Activated naive CD8-positive, alpha-beta T cell treated with anti-CD3 and anti-CD28 coated beads, Interleukin-2, amount 50 U/mL, for 24 hours (primary cell): ENCODE data around the gene POLE3.
"Not testable (repeated sequence)": the region's sequence is repeated elsewhere in the genome, so short reads cannot be mapped to it uniquely, and the experiment has no call there.

Source experiments
- ATAC-seq: fragments of 150-1000 bp; cut with Tn5 transposase; one replicate; pipeline ENCODE4 v1.10.0; 2021
- DNase-seq: peaks from one replicate; pipeline ENCODE4 v3.0.0; 2021
- H3K27ac Mint-ChIP-seq: one replicate; pipeline ENCODE4 v1.8.0; 2021; ENCODE audit warnings: mild to moderate bottlenecking, mixed read lengths
- H3K27me3 Mint-ChIP-seq: one replicate; pipeline ENCODE4 v1.8.0; 2021; ENCODE audit warnings: mixed read lengths
- H3K36me3 Mint-ChIP-seq: one replicate; pipeline ENCODE4 v1.8.0; 2021; ENCODE audit warnings: low read depth, mixed read lengths
- H3K4me1 Mint-ChIP-seq: one replicate; pipeline ENCODE4 v1.8.0; 2021; ENCODE audit warnings: mixed read lengths
- H3K4me3 Mint-ChIP-seq: one replicate; pipeline ENCODE4 v1.8.0; 2021; ENCODE audit warnings: mild to moderate bottlenecking, moderate library complexity, mixed read lengths
- H3K9me3 Mint-ChIP-seq: one replicate; pipeline ENCODE4 v1.8.0; 2021; ENCODE audit warnings: mixed read lengths

POLE3 gene

GRCh38 chr9:113421726-113422125, 11.3 kb upstream of the POLE3 start:
- H3K4me1 Mint-ChIP-seq = no peaks in the 10 kb centered on the region
- H3K4me3 Mint-ChIP-seq = no peak overlapping the region
- DNase-seq (no peak), ATAC-seq (no peak)
- H3K9me3 Mint-ChIP-seq = no peaks in the 10 kb centered on the region
- H3K27ac Mint-ChIP-seq = no peak overlapping the region
- H3K27me3 Mint-ChIP-seq = peaks cover 5% of the 10 kb centered on the region
- no peaks in the 10 kb centered on the region for H3K36me3 Mint-ChIP-seq

DNA sequence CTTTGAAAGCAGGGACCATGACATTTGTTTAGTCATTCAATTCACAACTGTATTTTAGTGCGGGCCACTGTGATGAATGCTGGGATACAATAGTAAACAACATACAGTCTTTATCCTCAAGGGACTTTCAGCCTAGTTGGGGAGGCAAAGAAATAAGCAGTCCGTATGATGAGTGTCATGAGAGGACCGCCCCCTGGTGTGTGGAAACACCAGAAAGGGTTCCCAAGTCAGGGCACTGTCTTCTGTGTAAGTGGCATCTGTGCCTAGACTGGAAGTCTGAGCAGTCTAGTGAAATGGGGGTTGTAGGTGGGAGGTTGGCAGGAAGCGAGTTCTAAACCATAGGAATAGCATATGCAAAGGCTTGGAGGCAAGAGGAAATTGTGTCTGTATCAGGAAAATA, 6.9 kb upstream of the POLE3 start:
- H3K36me3 Mint-ChIP-seq = no peaks in the 10 kb centered on the region
- no peak overlapping the region for H3K4me3 Mint-ChIP-seq
- DNase-seq = no peak
- no peaks in the 10 kb centered on the region for H3K27me3 Mint-ChIP-seq
- no peaks in the 10 kb centered on the region for H3K9me3 Mint-ChIP-seq
- ATAC-seq = no peak
- no peak overlapping the region for H3K27ac Mint-ChIP-seq
- H3K4me1 Mint-ChIP-seq = no peaks in the 10 kb centered on the region

- Mint-ChIP-seq H3K27me3 (no peaks in the 10 kb centered on the region), H3K9me3 (no peaks in the 10 kb centered on the region), H3K27ac (no peak overlapping the region), H3K4me3 (no peak overlapping the region), H3K4me1 (peaks cover 7% of the 10 kb centered on the region), H3K36me3 (no peaks in the 10 kb centered on the region)
- no peak for DNase-seq
- ATAC-seq = no peak
These were observed 5.8 kb upstream of the POLE3 start for GRCh38 chr9:113416149-113416721.

- Mint-ChIP-seq H3K27me3 (peaks cover 3% of the 10 kb centered on the region), H3K4me1 (peaks cover 45% of the 10 kb centered on the region), H3K27ac (peak overlapping the region; percentile 100), H3K4me3 (peak overlapping the region; percentile 95), H3K36me3 (peaks cover 37% of the 10 kb centered on the region), H3K9me3 (no peaks in the 10 kb centered on the region)
- DNase-seq = no peak
- peak; percentile 1 for ATAC-seq
These were observed 630 bp downstream of the POLE3 start for GRCh38 chr9:113409883-113410206.

DNA sequence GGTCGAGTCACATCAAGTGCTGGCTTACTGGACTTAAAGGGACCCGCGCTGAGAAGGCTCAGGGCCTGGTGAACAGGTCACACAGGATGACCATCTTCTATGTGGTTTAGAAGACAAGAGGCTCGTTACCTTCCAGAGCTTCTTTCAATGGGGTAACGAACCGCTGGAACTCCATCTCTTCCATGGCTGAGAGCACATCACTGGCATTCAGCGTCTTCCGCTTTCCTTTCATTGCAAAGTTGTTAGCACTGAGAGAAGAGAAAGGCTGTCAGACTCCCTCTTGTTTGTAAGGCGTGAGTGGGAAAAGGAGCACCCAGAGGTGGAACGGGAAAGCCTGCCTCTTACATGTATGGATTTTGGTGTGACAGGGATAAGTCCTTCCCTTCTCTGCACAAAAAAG, 994 bp downstream of the POLE3 start:
- H3K36me3 Mint-ChIP-seq = peaks cover 37% of the 10 kb centered on the region
- H3K27ac Mint-ChIP-seq = peak overlapping the region; percentile 100
- H3K27me3 Mint-ChIP-seq = peaks cover 3% of the 10 kb centered on the region
- ATAC-seq = no peak
- H3K9me3 Mint-ChIP-seq = no peaks in the 10 kb centered on the region
- peak overlapping the region; percentile 95 for H3K4me3 Mint-ChIP-seq
- DNase-seq = no peak
- peaks cover 45% of the 10 kb centered on the region for H3K4me1 Mint-ChIP-seq

DNA sequence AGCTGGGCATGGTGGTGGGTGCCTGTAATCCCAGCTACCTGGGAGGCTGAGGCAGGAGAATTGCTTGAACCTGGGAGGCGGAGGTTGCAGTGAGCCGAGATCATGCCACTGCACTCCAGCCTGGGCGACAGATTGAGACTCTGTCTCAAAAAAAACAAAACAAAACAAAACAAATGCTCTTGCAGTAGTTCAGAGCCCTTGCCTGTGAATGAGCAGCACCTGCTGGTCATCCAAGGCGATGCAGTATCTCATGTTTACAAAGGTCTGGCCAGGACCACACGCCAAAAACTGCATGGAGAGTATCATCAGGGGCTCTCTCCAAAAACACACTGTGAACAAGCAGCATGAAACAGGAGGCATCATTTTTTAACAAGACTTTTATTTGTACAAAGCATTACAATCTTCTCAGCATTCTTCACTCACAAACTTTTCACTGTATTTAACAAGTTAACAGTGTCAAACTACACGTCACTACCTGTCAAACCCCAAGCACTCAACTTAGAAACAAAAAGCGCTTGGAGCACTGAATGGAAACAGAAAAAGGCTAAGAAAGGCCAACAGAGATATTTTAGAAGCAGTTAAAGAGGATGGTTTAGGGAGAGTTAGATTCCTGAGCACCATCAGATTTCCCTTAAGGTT, 3.5 kb downstream of the POLE3 start:
- not testable (repeated sequence) for H3K9me3 Mint-ChIP-seq, ATAC-seq, H3K27me3 Mint-ChIP-seq
- Mint-ChIP-seq H3K27ac (peak overlapping the region; percentile 100), H3K36me3 (peaks cover 37% of the 10 kb centered on the region), H3K4me1 (peaks cover 42% of the 10 kb centered on the region), H3K4me3 (peak overlapping the region; percentile 22)
- DNase-seq = peak; percentile 46

DNA sequence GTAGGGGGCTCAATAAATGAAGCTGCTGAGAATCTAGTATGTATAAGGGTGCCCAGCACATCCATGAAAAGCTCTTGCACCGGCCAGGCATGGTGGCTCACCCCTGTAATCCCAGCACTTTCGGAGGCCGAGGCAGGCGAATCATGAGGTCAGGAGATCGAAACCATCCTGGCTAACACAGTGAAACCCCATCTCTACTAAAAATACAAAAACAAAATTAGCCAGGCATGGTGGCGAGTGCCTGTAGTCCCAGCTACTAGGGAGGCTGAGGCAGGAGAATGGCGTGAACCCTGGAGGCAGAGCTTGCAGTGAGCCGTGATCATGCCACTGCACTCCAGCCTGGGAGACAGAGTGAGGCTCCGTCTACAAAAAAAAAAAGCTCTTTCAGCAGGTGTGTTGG, 4.1 kb downstream of the POLE3 start:
- H3K4me1 Mint-ChIP-seq = peaks cover 44% of the 10 kb centered on the region
- H3K9me3 Mint-ChIP-seq, H3K27me3 Mint-ChIP-seq, H3K27ac Mint-ChIP-seq, DNase-seq, H3K4me3 Mint-ChIP-seq, ATAC-seq: not testable (repeated sequence)
- peaks cover 37% of the 10 kb centered on the region for H3K36me3 Mint-ChIP-seq

DNA sequence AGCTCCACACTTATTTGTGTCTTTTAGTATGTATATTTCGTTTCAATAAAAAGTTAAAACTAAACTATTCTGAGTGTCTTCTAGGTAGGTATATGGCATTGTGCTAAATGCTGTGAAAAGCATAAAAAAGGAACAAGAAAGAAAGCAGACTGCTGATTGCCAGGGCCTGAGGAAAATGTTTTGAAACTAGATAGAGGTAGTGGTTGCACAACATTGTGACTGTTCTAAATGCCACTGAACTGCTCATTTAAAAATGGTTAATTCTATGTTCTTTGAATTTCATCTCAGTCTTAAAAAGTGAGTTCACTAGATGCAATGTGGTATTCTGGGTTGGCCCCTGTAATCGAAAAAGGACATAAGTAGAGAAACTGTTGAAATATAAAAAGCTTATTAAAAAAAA, 6.8 kb downstream of the POLE3 start:
- Mint-ChIP-seq H3K27ac (no peak overlapping the region), H3K9me3 (no peaks in the 10 kb centered on the region), H3K4me1 (peaks cover 40% of the 10 kb centered on the region), H3K4me3 (no peak overlapping the region), H3K36me3 (peaks cover 17% of the 10 kb centered on the region), H3K27me3 (no peaks in the 10 kb centered on the region)
- ATAC-seq (no peak), DNase-seq (no peak)

- Mint-ChIP-seq H3K27ac (peak within 1 kb of the TSS; percentile 81), H3K27me3 (no peaks in the 10 kb centered on the region), H3K4me3 (peak within 1 kb of the TSS; percentile 89), H3K9me3 (no peaks in the 10 kb centered on the region), H3K4me1 (peaks cover 21% of the 10 kb centered on the region), H3K36me3 (no peaks in the 10 kb centered on the region)
- ATAC-seq (peak; percentile 98), DNase-seq (peak; percentile 100)
These were observed 9.3 kb downstream of the POLE3 start, which contains the start of gene ALAD for GRCh38 chr9:113401027-113401792. TSS of gene ALAD (minus strand) at chr9:113401284. CDS start at chr9:113393559, 7,725 bp downstream.

GRCh38 chr9:113399646-113400200, 10.8 kb downstream of the POLE3 start:
- Mint-ChIP-seq H3K27me3 (no peaks in the 10 kb centered on the region), H3K27ac (peak overlapping the region; percentile 31), H3K4me1 (peaks cover 21% of the 10 kb centered on the region), H3K4me3 (peak overlapping the region; percentile 89), H3K36me3 (no peaks in the 10 kb centered on the region), H3K9me3 (no peaks in the 10 kb centered on the region)
- ATAC-seq (no peak), DNase-seq (no peak)

DNA sequence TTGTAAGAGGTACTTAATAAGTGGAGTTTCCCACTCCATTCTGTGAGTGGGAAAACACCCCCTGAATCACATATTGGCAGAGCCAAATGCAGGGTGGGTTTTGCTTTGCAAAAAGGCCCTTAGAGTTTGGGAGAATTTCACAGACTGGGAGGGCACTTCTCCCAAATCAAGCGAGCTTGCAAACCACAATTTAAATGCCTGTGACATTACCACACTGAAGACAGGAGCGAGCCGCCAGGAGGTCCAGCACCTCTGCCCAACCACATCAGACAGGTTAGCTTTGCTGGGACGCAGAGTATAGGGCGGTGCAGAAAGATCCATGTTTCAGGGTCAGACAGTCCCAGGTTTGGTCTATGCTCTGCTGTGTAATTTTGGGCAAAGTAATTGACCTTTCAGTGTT, 11.7 kb downstream of the POLE3 start:
- DNase-seq (no peak), ATAC-seq (no peak)
- Mint-ChIP-seq H3K4me1 (peaks cover 21% of the 10 kb centered on the region), H3K27ac (no peak overlapping the region), H3K9me3 (no peaks in the 10 kb centered on the region), H3K27me3 (no peaks in the 10 kb centered on the region), H3K4me3 (no peak overlapping the region), H3K36me3 (no peaks in the 10 kb centered on the region)

- H3K4me1 Mint-ChIP-seq = peaks cover 21% of the 10 kb centered on the region
- H3K4me3 Mint-ChIP-seq = no peak overlapping the region
- H3K27ac Mint-ChIP-seq = no peak overlapping the region
- no peaks in the 10 kb centered on the region for H3K27me3 Mint-ChIP-seq
- H3K36me3 Mint-ChIP-seq = peaks cover 3% of the 10 kb centered on the region
- H3K9me3 Mint-ChIP-seq = no peaks in the 10 kb centered on the region
- no peak for ATAC-seq
- DNase-seq = no peak
These were observed 13.3 kb downstream of the POLE3 start for GRCh38 chr9:113397203-113397631.

GRCh38 chr9:113395000-113395861, 15.2 kb downstream of the POLE3 start:
- DNase-seq = no peak
- Mint-ChIP-seq H3K4me1 (peaks cover 13% of the 10 kb centered on the region), H3K27me3 (no peaks in the 10 kb centered on the region), H3K27ac (no peak overlapping the region), H3K4me3 (no peak overlapping the region), H3K9me3 (no peaks in the 10 kb centered on the region), H3K36me3 (peaks cover 3% of the 10 kb centered on the region)
- ATAC-seq = no peak

- no peak for ATAC-seq
These were observed 17.2 kb downstream of the POLE3 start for GRCh38 chr9:113393281-113393680.

More at GRCh38 chr9:113393281-113393680, 17.2 kb downstream of the POLE3 start:
- Mint-ChIP-seq H3K4me3 (no peak overlapping the region), H3K4me1 (no peaks in the 10 kb centered on the region), H3K27ac (no peak overlapping the region), H3K9me3 (no peaks in the 10 kb centered on the region), H3K36me3 (peaks cover 3% of the 10 kb centered on the region), H3K27me3 (no peaks in the 10 kb centered on the region)
- no peak for DNase-seq
